HCT116 (cell line): ENCODE results near the gene APP.

ENCODE experiments used
- SRF ChIP-seq: IDR thresholded peaks from 2 replicates; pipeline ENCODE4 v1.6.1; 2012; ENCODE audit warnings: low read depth
- TF ChIP-seq, protein P1 (sequence below), 3 experiments: fragments of 200-600 bp in 1 of 3; sonication (generic) in 1 of 3; IDR thresholded peaks in 2 of 3; conservative IDR thresholded peaks in 1 of 3; 2 replicates each; pipeline ENCODE4 v1.5.1; 2012 to 2017; ENCODE audit warnings: low read depth in 2 of 3, low read length in 2 of 3, antibody characterized with exemption in 1 of 3, borderline replicate concordance in 1 of 3, control low read depth in 1 of 3, mild to moderate bottlenecking in 1 of 3, mixed read lengths in 1 of 3, mixed run types in 1 of 3, moderate library complexity in 1 of 3; ENCODE audit not compliant: insufficient read depth in 1 of 3

DNA sequence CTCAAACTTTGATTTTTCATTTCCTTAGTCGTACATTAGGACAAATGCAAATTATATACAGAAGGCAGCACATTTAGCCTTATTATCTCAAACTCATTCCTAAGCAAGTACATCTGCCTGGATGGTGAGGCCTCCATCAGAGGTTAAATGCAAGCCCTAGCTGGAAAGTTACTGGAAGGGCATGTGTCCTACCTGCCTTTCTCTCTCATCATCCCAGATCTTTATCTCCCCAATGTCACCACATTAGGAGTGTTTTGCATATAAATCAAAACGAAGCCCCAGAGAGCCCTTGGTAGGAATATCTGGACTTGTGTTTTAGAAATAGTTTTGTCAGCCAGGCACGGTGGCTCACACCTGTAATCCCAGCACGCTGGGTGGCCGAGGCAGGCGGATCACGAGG is 35.0 kb downstream of the APP start:
- TF ChIP-seq SRF = no peak
- TF ChIP-seq, protein P1, sequence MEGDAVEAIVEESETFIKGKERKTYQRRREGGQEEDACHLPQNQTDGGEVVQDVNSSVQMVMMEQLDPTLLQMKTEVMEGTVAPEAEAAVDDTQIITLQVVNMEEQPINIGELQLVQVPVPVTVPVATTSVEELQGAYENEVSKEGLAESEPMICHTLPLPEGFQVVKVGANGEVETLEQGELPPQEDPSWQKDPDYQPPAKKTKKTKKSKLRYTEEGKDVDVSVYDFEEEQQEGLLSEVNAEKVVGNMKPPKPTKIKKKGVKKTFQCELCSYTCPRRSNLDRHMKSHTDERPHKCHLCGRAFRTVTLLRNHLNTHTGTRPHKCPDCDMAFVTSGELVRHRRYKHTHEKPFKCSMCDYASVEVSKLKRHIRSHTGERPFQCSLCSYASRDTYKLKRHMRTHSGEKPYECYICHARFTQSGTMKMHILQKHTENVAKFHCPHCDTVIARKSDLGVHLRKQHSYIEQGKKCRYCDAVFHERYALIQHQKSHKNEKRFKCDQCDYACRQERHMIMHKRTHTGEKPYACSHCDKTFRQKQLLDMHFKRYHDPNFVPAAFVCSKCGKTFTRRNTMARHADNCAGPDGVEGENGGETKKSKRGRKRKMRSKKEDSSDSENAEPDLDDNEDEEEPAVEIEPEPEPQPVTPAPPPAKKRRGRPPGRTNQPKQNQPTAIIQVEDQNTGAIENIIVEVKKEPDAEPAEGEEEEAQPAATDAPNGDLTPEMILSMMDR (IDR thresholded peaks at IDR 0.05 in 2 of 3, conservative IDR thresholded peaks at IDR 0.05 in 1 of 3; ENCODE audit: borderline replicate concordance in 1 of 3, insufficient read depth in 1 of 3, low read depth in 2 of 3, low read length in 2 of 3) = no peak
